Sigmoid colon (tissue), 7 donors: ENCODE results near the gene THYN1. TPM values are rescaled to one million over a fixed set of nuclear protein-coding genes. Genes with fewer than 3 reads are reported as not detected.

Experiments used
- DNase-seq: peaks from one replicate; pipeline ENCODE4 v3.0.0-alpha.2; 2019
- H3K27ac ChIP-seq, 4 donors: fragments of 200-600 bp; sonication (generic); one replicate each; pipeline ENCODE4 v1.5.1; 2016 to 2019; ENCODE audit warnings: mild to moderate bottlenecking in 1 of 4
- H3K27me3 ChIP-seq, 3 donors: fragments of 200-600 bp; sonication (generic); one replicate each; pipeline ENCODE4 v1.5.1; 2019; ENCODE audit warnings: mild to moderate bottlenecking in 1 of 3
- H3K36me3 ChIP-seq, 4 donors: fragments of 200-600 bp; sonication (generic); one replicate each; pipeline ENCODE4 v1.5.1; 2016 to 2019
- H3K4me1 ChIP-seq, 4 donors: fragments of 200-600 bp; sonication (generic); one replicate each; pipeline ENCODE4 v1.5.1; 2017 to 2019
- H3K4me3 ChIP-seq, 4 donors: fragments of 200-600 bp; sonication (generic); one replicate each; pipeline ENCODE4 v1.5.1; 2017 to 2019; ENCODE audit warnings: mild to moderate bottlenecking in 2 of 4, moderate library complexity in 1 of 4
- H3K9me3 ChIP-seq, 4 donors: fragments of 200-600 bp in 3 of 4; sonication (generic) in 3 of 4; one replicate each; pipeline versions ENCODE4 v1.5.1 to v1.6.1; 2013 to 2019
- EP300 ChIP-seq, 4 donors: sonication (generic); formaldehyde crosslinking; IDR thresholded peaks; one replicate each; pipeline ENCODE4 v1.6.1; 2017; ENCODE audit warnings: antibody characterized with exemption in 4 of 4
- POLR2A ChIP-seq, 2 donors: fragments of 450-650 bp; IDR thresholded peaks; one replicate each; pipeline ENCODE4 v1.6.1; 2016; ENCODE audit warnings: antibody characterized with exemption in 2 of 2, mild to moderate bottlenecking in 2 of 2, moderate library complexity in 2 of 2
- POLR2AphosphoS5 ChIP-seq, 4 donors: sonication (generic); formaldehyde crosslinking; IDR thresholded peaks; one replicate each; pipeline ENCODE4 v1.6.1; 2017; ENCODE audit warnings: antibody characterized with exemption in 4 of 4
- WGBS, 2 donors: extraction: QIAGEN DNeasy Blood & Tissue Kit; methylation state at CpG; one replicate each; pipeline ENCODE4 v1.1.7; 2013; 5-methylcytosine and 5-hydroxymethylcytosine counted together
- intact Hi-C: fragments of 100-400 bp; cut with DNase I; formaldehyde crosslinking; loops from one replicate; pipeline ENCODE4 v1.15.1; 2023
- polyA plus RNA-seq, 3 donors: library from polyadenylated mRNA; stranded (reverse); fragments of 200-250 nt; gene quantifications; one replicate each; pipeline ENCODE4 v1.2.3, GENCODE V29; 2013
- total RNA-seq, 4 donors: library from RNA; depleted of rRNA; stranded (reverse); fragments of >200 nt; gene quantifications; one replicate each; pipeline ENCODE4 v1.1.0, GENCODE V29; 2016
- TF ChIP-seq, protein P1 (sequence below), 4 experiments: fragments of 450-650 bp in 3 of 4; fragments of 200-600 bp in 1 of 4; IDR thresholded peaks; one replicate each; pipeline ENCODE4 v1.5.1; 2016 to 2019; ENCODE audit warnings: antibody characterized with exemption in 4 of 4, mild to moderate bottlenecking in 3 of 4, moderate library complexity in 2 of 4
- donor health status: healthy with polysubstance abuse.
- donor health status: Bipolar disorder and iron deficiency.
- donor health status: healthy.

The THYN1 gene
- total and polyA plus RNA-seq, 7 donors = 38.1 to 92.2 (median 69.9) TPM

DNA sequence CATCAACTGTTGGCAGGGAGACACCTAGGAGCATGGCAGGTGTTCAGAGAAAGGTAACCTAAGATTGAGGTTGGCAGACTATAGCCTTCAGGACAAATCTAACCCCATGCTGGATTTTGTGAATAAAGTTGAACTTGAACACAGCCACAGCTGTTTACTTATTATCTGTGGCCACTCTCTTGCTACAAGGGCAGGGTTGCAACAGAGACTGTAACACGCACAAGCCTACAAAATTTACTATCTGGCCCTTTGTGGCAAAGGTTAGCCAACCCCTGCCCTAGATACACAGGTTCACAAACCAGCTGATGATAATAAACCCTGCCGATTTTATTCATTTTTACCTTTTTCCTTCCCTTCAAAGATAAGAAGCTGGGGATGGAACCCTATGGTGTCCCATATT is 2.5 kb downstream of the THYN1 start:
- H3K36me3 ChIP-seq = peaks cover 23 to 57% (median 43%) of the 10 kb centered on the region in 4 donors
- no peak for DNase-seq
- intact Hi-C loops = loop anchor here (5.0 kb wide), 1 partner anchor 82 kb away; the partner anchor contains the start of gene GLB1L2

DNA sequence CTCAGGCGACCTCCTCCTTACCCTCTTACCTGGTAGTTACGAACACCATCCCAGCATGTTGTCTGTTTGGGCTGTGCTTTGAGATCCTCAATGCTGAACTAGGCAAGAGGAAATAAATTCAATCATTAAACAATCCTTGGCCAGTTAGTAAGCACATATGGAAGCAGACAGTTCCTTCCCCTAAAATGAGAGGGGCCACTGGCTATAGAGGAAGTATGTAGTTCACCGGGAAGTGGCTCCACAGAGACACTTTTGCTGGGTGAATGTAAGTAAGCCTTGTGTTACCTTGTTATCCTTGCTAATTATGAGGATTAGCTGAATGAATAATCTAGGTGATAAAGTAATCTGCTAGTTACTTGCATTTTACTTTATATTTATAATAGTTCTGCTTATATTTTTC is 2.9 kb downstream of the THYN1 start:
- Histone ChIP-seq H3K9me3 (no peaks in the 10 kb centered on the region), H3K4me1 (peaks cover 0 to 30% (median 21%) of the 10 kb centered on the region in 4 donors), H3K36me3 (peaks cover 23 to 61% (median 47%) of the 10 kb centered on the region in 4 donors), H3K4me3 (no peak overlapping the region), H3K27ac (no peak overlapping the region), H3K27me3 (no peaks in the 10 kb centered on the region)
- DNase-seq = no peak
- TF ChIP-seq POLR2A (IDR thresholded peaks at IDR 0.05) (no peak), POLR2AphosphoS5 (IDR thresholded peaks at IDR 0.05) (no peak), EP300 (IDR thresholded peaks at IDR 0.05) (no peak)
- TF ChIP-seq, protein P1, sequence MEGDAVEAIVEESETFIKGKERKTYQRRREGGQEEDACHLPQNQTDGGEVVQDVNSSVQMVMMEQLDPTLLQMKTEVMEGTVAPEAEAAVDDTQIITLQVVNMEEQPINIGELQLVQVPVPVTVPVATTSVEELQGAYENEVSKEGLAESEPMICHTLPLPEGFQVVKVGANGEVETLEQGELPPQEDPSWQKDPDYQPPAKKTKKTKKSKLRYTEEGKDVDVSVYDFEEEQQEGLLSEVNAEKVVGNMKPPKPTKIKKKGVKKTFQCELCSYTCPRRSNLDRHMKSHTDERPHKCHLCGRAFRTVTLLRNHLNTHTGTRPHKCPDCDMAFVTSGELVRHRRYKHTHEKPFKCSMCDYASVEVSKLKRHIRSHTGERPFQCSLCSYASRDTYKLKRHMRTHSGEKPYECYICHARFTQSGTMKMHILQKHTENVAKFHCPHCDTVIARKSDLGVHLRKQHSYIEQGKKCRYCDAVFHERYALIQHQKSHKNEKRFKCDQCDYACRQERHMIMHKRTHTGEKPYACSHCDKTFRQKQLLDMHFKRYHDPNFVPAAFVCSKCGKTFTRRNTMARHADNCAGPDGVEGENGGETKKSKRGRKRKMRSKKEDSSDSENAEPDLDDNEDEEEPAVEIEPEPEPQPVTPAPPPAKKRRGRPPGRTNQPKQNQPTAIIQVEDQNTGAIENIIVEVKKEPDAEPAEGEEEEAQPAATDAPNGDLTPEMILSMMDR (IDR thresholded peaks at IDR 0.05) = no peak
- WGBS, 2 donors = 93 to 94% methylated on average over 3 of the region's 3 CpGs
- intact Hi-C loops = loop anchor here (5.0 kb wide), 1 partner anchor 82 kb away; the partner anchor contains the start of gene GLB1L2

More for the DNA sequence above, 2.5 kb downstream of the THYN1 start:
- H3K27ac ChIP-seq = no peak overlapping the region
- peaks cover 0 to 30% (median 21%) of the 10 kb centered on the region in 4 donors for H3K4me1 ChIP-seq
- no peaks in the 10 kb centered on the region for H3K9me3 ChIP-seq
- H3K4me3 ChIP-seq = no peak overlapping the region
- no peaks in the 10 kb centered on the region for H3K27me3 ChIP-seq
- 77 to 92% methylated on average over 2 of the region's 2 CpGs for WGBS, 2 donors
- TF ChIP-seq POLR2A (IDR thresholded peaks at IDR 0.05) (no peak), POLR2AphosphoS5 (IDR thresholded peaks at IDR 0.05) (no peak), EP300 (IDR thresholded peaks at IDR 0.05) (no peak)
- TF ChIP-seq, protein P1 (IDR thresholded peaks at IDR 0.05) = no peak

GRCh38 chr11:134248910-134249480 is 4.2 kb downstream of the THYN1 start:
- Histone ChIP-seq H3K4me1 (peaks cover 0 to 17% (median 11%) of the 10 kb centered on the region in 4 donors), H3K9me3 (no peaks in the 10 kb centered on the region), H3K36me3 (peaks cover 23 to 74% (median 58%) of the 10 kb centered on the region in 4 donors), H3K4me3 (no peak overlapping the region), H3K27me3 (no peaks in the 10 kb centered on the region), H3K27ac (no peak overlapping the region)
- 74 to 76% methylated on average over 7 of the region's 7 CpGs for WGBS, 2 donors
- TF ChIP-seq POLR2AphosphoS5 (IDR thresholded peaks at IDR 0.05) (no peak), POLR2A (IDR thresholded peaks at IDR 0.05) (no peak), EP300 (IDR thresholded peaks at IDR 0.05) (no peak)
- TF ChIP-seq, protein P1 (IDR thresholded peaks at IDR 0.05) = no peak
- no peak for DNase-seq
- intact Hi-C loops = no loop called here

DNA sequence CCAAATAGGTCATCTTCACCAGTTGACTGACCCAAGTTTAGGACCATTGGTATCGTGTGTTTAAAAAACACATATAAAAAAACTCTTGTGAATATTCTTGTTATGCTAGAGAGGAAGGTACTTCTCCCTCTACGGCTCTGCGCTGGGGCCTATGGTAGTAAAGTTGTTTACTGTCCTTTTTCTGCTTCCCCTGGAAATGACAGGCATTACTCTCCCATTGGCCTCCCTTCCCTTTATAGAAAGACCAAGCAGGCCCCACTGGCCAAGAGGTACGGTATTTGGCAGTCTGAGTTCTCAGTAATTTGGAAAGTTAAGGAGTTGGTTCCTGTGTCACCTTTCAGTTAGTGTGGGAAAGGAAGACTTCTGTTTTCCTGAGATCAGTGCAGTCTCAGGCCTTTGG is 6.5 kb downstream of the THYN1 start:
- no peak for DNase-seq

More for the DNA sequence above, 6.5 kb downstream of the THYN1 start:
- WGBS, 2 donors = 87 to 89% methylated on average over 4 of the region's 4 CpGs
- TF ChIP-seq, protein P1 (IDR thresholded peaks at IDR 0.05) = no peak
- TF ChIP-seq POLR2A (IDR thresholded peaks at IDR 0.05) (no peak), POLR2AphosphoS5 (IDR thresholded peaks at IDR 0.05) (no peak), EP300 (IDR thresholded peaks at IDR 0.05) (no peak)
- intact Hi-C loops = no loop called here
- no peak overlapping the region for H3K4me3 ChIP-seq
- H3K36me3 ChIP-seq = peaks cover 23 to 97% (median 75%) of the 10 kb centered on the region in 4 donors
- peaks cover 0 to 4% (median 2%) of the 10 kb centered on the region in 4 donors for H3K4me1 ChIP-seq
- H3K27me3 ChIP-seq = no peaks in the 10 kb centered on the region
- H3K9me3 ChIP-seq = no peaks in the 10 kb centered on the region
- H3K27ac ChIP-seq = no peak overlapping the region
